Keratinocyte (primary cell): Measurements from ENCODE around the gene NHERF2. TPM values are rescaled to one million over a fixed set of nuclear protein-coding genes. Genes with fewer than 3 reads are reported as not detected.

Experiments used
- DNase-seq: peaks from one replicate; pipeline ENCODE4 v3.0.0-alpha.2; 2011; ENCODE audit warnings: low read depth, missing footprints, low spot score
- FAIRE-seq: peaks from 2 replicates; lab custom pipeline; 2011; peaks lifted over from hg19 to GRCh38; lab: Jason Lieb, UNC
- H2AFZ ChIP-seq: 2 replicates; pipeline ENCODE4 v1.6.0; 2012; ENCODE audit warnings: low read length, control low read depth, inconsistent platforms; ENCODE audit not compliant: control insufficient read depth
- H3K27ac ChIP-seq: 2 replicates; pipeline ENCODE4 v1.5.1; 2011; ENCODE audit warnings: low read length; ENCODE audit not compliant: control insufficient read depth, insufficient read depth
- H3K27me3 ChIP-seq: 3 replicates; pipeline ENCODE4 v1.6.0; 2011; ENCODE audit warnings: low read length; ENCODE audit not compliant: control insufficient read depth, insufficient read depth; ENCODE audit errors: extremely low read depth
- H3K36me3 ChIP-seq, 2 experiments: 2 replicates in 1 of 2; 3 replicates in 1 of 2; pipeline ENCODE4 v1.5.1; 2011; ENCODE audit warnings: low read length in 2 of 2, mild to moderate bottlenecking in 1 of 2; ENCODE audit not compliant: control insufficient read depth in 2 of 2, insufficient read depth in 2 of 2; ENCODE audit errors: extremely low read depth in 1 of 2
- H3K4me1 ChIP-seq: 3 replicates; pipeline ENCODE4 v1.5.1; 2011; ENCODE audit warnings: low read length; ENCODE audit not compliant: control insufficient read depth, insufficient read depth; ENCODE audit errors: extremely low read depth
- H3K4me2 ChIP-seq: 3 replicates; pipeline ENCODE4 v1.6.0; 2011; ENCODE audit warnings: low read depth, low read length; ENCODE audit not compliant: control insufficient read depth, insufficient read depth; ENCODE audit errors: extremely low read depth
- H3K4me3 ChIP-seq, 3 experiments: fragments of 200-600 bp in 1 of 3; sonication (generic) in 1 of 3; 2 replicates in 2 of 3; 3 replicates in 1 of 3; pipeline ENCODE4 v1.5.1; 2011 to 2016; ENCODE audit warnings: low read length in 3 of 3, mild to moderate bottlenecking in 3 of 3, control low read depth in 2 of 3, inconsistent platforms in 1 of 3, low read depth in 1 of 3, mixed read lengths in 1 of 3, mixed run types in 1 of 3, moderate library complexity in 1 of 3; ENCODE audit not compliant: control insufficient read depth in 2 of 3, insufficient read depth in 2 of 3; ENCODE audit errors: extremely low read depth in 1 of 3
- H3K79me2 ChIP-seq: 2 replicates; pipeline ENCODE4 v1.6.0; 2012; ENCODE audit warnings: low read length; ENCODE audit not compliant: control insufficient read depth, insufficient read depth
- H3K9ac ChIP-seq: 3 replicates; pipeline ENCODE4 v1.6.0; 2011; ENCODE audit warnings: low read length; ENCODE audit not compliant: control insufficient read depth, insufficient read depth; ENCODE audit errors: extremely low read depth
- H3K9me1 ChIP-seq: 3 replicates; pipeline ENCODE4 v1.6.0; 2011; ENCODE audit warnings: low read length; ENCODE audit not compliant: control insufficient read depth, insufficient read depth; ENCODE audit errors: extremely low read depth
- H3K9me3 ChIP-seq: 2 replicates; pipeline ENCODE4 v1.5.1; 2012; ENCODE audit warnings: low read depth, low read length; ENCODE audit not compliant: control insufficient read depth
- H4K20me1 ChIP-seq: 3 replicates; pipeline ENCODE4 v1.6.0; 2011; ENCODE audit warnings: low read length; ENCODE audit not compliant: control insufficient read depth, insufficient read depth; ENCODE audit errors: extremely low read depth
- CTCF ChIP-seq, 3 experiments: IDR thresholded peaks in 1 of 3; conservative IDR thresholded peaks in 1 of 3; optimal IDR thresholded peaks in 1 of 3; 2 replicates in 2 of 3; 3 replicates in 1 of 3; pipeline versions ENCODE3 to v1.5.1; 2011; ENCODE audit warnings: low read length in 3 of 3, mild to moderate bottlenecking in 3 of 3, moderate library complexity in 2 of 3, control low read depth in 1 of 3, inconsistent platforms in 1 of 3; ENCODE audit not compliant: insufficient read depth in 2 of 3; ENCODE audit errors: extremely low read depth in 1 of 3
- EZH2 ChIP-seq: IDR thresholded peaks from one replicate; pipeline ENCODE4 v1.6.1; 2012; ENCODE audit warnings: inconsistent platforms, mild to moderate bottlenecking, low read length, moderate library complexity
- dilution Hi-C: fragments of 300-500 bp; cut with MboI; formaldehyde crosslinking; loops from one replicate; pipeline ENCODE4 v1.7.0; 2020; ENCODE audit warnings: low sequenced_read_pairs; ENCODE audit not compliant: extremely low pct_ligation_motif_present
- polyA plus RNA-seq, 5 experiments: library from polyadenylated mRNA; depleted of rRNA in 3 of 5; stranded (reverse) in 3 of 5; stranded (forward) in 1 of 5; unstranded in 1 of 5; fragments of >200 nt; gene quantifications; 1 replicate in 1 of 5; 2 replicates in 3 of 5; 3 replicates in 1 of 5; pipeline versions ENCODE4 v1.2.1 to v1.2.3, GENCODE V29; 2011 to 2012; ENCODE audit warnings: missing spikeins in 2 of 5, low read depth in 1 of 5, low replicate concordance in 1 of 5

NHERF2 gene
- polyA plus RNA-seq, 1 donor (not counting 4 experiments of a cell fraction or from before 2014, with no cell fraction given) = 5.9 TPM

- H3K27ac ChIP-seq = no peak overlapping the region
- dilution Hi-C loops = no loop called here
- DNase-seq = no peak
- H3K27me3 ChIP-seq = peaks cover 34% of the 10 kb centered on the region
- TF ChIP-seq CTCF (optimal IDR thresholded peaks at IDR 0.05 in 1 of 3, IDR thresholded peaks at IDR 0.05 in 1 of 3, conservative IDR thresholded peaks at IDR 0.05 in 1 of 3; ENCODE audit: extremely low read depth in 1 of 3, insufficient read depth in 2 of 3, low read length in 3 of 3) = no peak
- no peak for TF ChIP-seq EZH2
- no peak overlapping the region for H3K4me2 ChIP-seq
- H3K79me2 ChIP-seq = peaks cover 2% of the 10 kb centered on the region
- peaks cover 9 to 27% of the 10 kb centered on the region in 2 experiments for H3K36me3 ChIP-seq
- peaks cover 38% of the 10 kb centered on the region for H3K4me1 ChIP-seq
- H2AFZ ChIP-seq = no peak overlapping the region
- H3K9me1 ChIP-seq = peaks cover 2% of the 10 kb centered on the region
- FAIRE-seq = no peak
- H4K20me1 ChIP-seq = no peaks in the 10 kb centered on the region
- no peak overlapping the region for H3K4me3 ChIP-seq
- no peak overlapping the region for H3K9ac ChIP-seq
- H3K9me3 ChIP-seq = no peaks in the 10 kb centered on the region
Observed at GRCh38 chr16:1982013-1982433, 44.7 kb upstream of the NHERF2 start.

- Histone ChIP-seq H3K27ac (no peak overlapping the region), H3K36me3 (peaks cover 7 to 21% of the 10 kb centered on the region in 2 experiments), H3K9ac (no peak overlapping the region), H3K27me3 (peaks cover 34% of the 10 kb centered on the region), H2AFZ (no peak overlapping the region), H3K79me2 (peaks cover 2% of the 10 kb centered on the region), H3K9me3 (no peaks in the 10 kb centered on the region), H3K4me3 (no peak overlapping the region), H3K4me2 (peak overlapping the region; percentile 92), H4K20me1 (no peaks in the 10 kb centered on the region), H3K9me1 (peaks cover 2% of the 10 kb centered on the region), H3K4me1 (peaks cover 38% of the 10 kb centered on the region)
- DNase-seq (no peak), FAIRE-seq (no peak)
- dilution Hi-C loops = no loop called here
- no peak for TF ChIP-seq CTCF (optimal IDR thresholded peaks at IDR 0.05 in 1 of 3, IDR thresholded peaks at IDR 0.05 in 1 of 3, conservative IDR thresholded peaks at IDR 0.05 in 1 of 3; ENCODE audit: extremely low read depth in 1 of 3, insufficient read depth in 2 of 3, low read length in 3 of 3)
- no peak for TF ChIP-seq EZH2
Observed at GRCh38 chr16:1982991-1983543, 43.6 kb upstream of the NHERF2 start.
